Nucleus accumbens (tissue), 56 donors: ENCODE data around the gene DTYMK.

Experiments
- DNase-seq, 56 donors: peaks; one replicate each; lab custom pipeline; 2025; lab: John Stamatoyannopoulos, UW

Gene DTYMK

GRCh38 chr2:241652722-241653121 lies 33.9 kb downstream of the DTYMK start:
- DNase-seq: no peak

GRCh38 chr2:241652142-241652541 lies 34.5 kb downstream of the DTYMK start:
- DNase-seq: no peak

GRCh38 chr2:241649927-241650326 lies 36.7 kb downstream of the DTYMK start:
- DNase-seq: no peak

- peak in 2 of 56 donors; percentile 5 to 27 for DNase-seq
Observed at GRCh38 chr2:241649404-241649803, 37.2 kb downstream of the DTYMK start.

GRCh38 chr2:241648453-241648852 lies 38.2 kb downstream of the DTYMK start:
- no peak for DNase-seq

GRCh38 chr2:241645915-241646645 lies 40.5 kb downstream of the DTYMK start:
- DNase-seq: no peak

- DNase-seq: no peak
Observed at GRCh38 chr2:241645056-241645914, 41.3 kb downstream of the DTYMK start.

- DNase-seq: no peak
Observed at GRCh38 chr2:241641631-241642030, 45.0 kb downstream of the DTYMK start.

GRCh38 chr2:241640165-241640795 lies 46.3 kb downstream of the DTYMK start:
- no peak for DNase-seq

GRCh38 chr2:241639385-241639784 lies 47.2 kb downstream of the DTYMK start:
- DNase-seq: no peak

- DNase-seq: no peak
Observed at GRCh38 chr2:241638940-241639339, 47.7 kb downstream of the DTYMK start.

- peak in 1 of 56 donors; percentile 68 for DNase-seq
Observed at GRCh38 chr2:241637795-241638660, 48.6 kb downstream of the DTYMK start.

- peak in 54 of 56 donors; percentile 44 to 97 (median 86) for DNase-seq
Observed at GRCh38 chr2:241637018-241637794, 49.4 kb downstream of the DTYMK start, which contains the start of the genes ATG4B and THAP4. Gene ATG4B (plus strand): TSS chr2:241637693. CDS start chr2:241637715, 22 bp downstream. Gene THAP4 (minus strand): TSS chr2:241637158. CDS start chr2:241637017, 141 bp downstream.

GRCh38 chr2:241636182-241637017 lies 50.2 kb downstream of the DTYMK start:
- peak in 10 of 56 donors; percentile 13 to 61 (median 28) for DNase-seq

GRCh38 chr2:241635756-241636155 lies 50.9 kb downstream of the DTYMK start:
- no peak for DNase-seq

GRCh38 chr2:241633561-241633960 lies 53.1 kb downstream of the DTYMK start:
- no peak for DNase-seq

- DNase-seq: no peak
Observed at GRCh38 chr2:241632478-241633325, 53.9 kb downstream of the DTYMK start.
